AG04449 (cell line): ENCODE measurements around the gene CTSE.

Source experiments
- CTCF ChIA-PET: fragments of 350-600 bp; formaldehyde crosslinking; extraction: SDS; loops from one replicate; lab custom pipeline; 2021; ENCODE audit warnings: antibody characterized with exemption; lab: Yijun Ruan, JAX
- POLR2A ChIA-PET: fragments of 400-600, 350-600 bp; formaldehyde crosslinking; extraction: SDS; loops from one replicate; lab custom pipeline; 2020; ENCODE audit warnings: antibody characterized with exemption, inconsistent platforms; lab: Yijun Ruan, JAX
- DNase-seq: peaks from one replicate; pipeline ENCODE4 v3.0.0-alpha.2; 2010; ENCODE audit warnings: low read depth, low spot score
- H3K4me3 ChIP-seq: 2 replicates; pipeline ENCODE4 v1.5.1; 2011; ENCODE audit warnings: low read depth, mild to moderate bottlenecking, control low read depth, low read length
- CTCF ChIP-seq: IDR thresholded peaks from one replicate; pipeline ENCODE4 v1.5.1; 2011; ENCODE audit warnings: mild to moderate bottlenecking, moderate library complexity, low read length, control low read depth, inconsistent platforms; ENCODE audit not compliant: insufficient read depth; ENCODE audit errors: missing control alignments

The CTSE gene

GRCh38 chr1:206021626-206022365 is 1.9 kb downstream of the CTSE start:
- TF ChIP-seq CTCF: no peak
- POLR2A ChIA-PET: no interaction called here
- no peak for DNase-seq
- CTCF ChIA-PET: interaction anchor here (0.8 to 1.9 kb wide), 7 partner anchors 7 to 230 kb away, joined by 3 to 8 read pairs (median 5); no protein-coding TSS in a partner anchor
- no peak overlapping the region for H3K4me3 ChIP-seq

GRCh38 chr1:206021008-206021625 is 2.6 kb downstream of the CTSE start:
- H3K4me3 ChIP-seq: no peak overlapping the region
- ChIA-PET POLR2A (no interaction called here), CTCF (interaction anchor here (0.8 to 1.9 kb wide), 8 partner anchors 8 to 229 kb away, joined by 3 to 8 read pairs (median 4); no protein-coding TSS in a partner anchor)
- no peak for TF ChIP-seq CTCF
- DNase-seq: no peak

- no peak overlapping the region for H3K4me3 ChIP-seq
- ChIA-PET POLR2A (no interaction called here), CTCF (interaction anchor here (0.8 to 1.6 kb wide), 6 partner anchors 8 to 229 kb away, joined by 3 to 8 read pairs (median 4); no protein-coding TSS in a partner anchor)
- DNase-seq: no peak
- no peak for TF ChIP-seq CTCF
Observed at GRCh38 chr1:206020393-206021007, 3.2 kb downstream of the CTSE start.

DNA sequence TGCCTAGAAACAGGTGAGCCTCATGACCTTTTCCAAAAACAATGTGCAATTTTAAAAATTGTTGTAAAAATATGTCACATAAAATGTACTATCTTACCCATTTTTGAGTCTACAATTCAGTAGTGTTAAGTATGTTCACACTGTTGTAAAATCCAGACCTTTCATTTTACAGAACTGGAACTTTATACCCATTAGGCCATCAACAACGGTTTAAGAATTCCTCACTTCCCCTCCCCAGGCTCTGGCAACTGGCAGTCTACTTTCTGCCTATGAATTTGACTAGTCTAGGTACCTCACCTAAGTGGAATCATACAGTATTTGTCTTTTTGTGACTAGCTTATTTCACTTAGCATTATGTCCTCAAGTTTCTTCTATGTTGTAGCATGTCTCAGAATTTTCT is 8.6 kb downstream of the CTSE start:
- ChIA-PET POLR2A (no interaction called here), CTCF (interaction anchor here (1.1 to 2.3 kb wide), 3 partner anchors 15 to 96 kb away, joined by 3 to 13 read pairs (median 5); no protein-coding TSS in a partner anchor)
- TF ChIP-seq CTCF: no peak
- no peak overlapping the region for H3K4me3 ChIP-seq
- DNase-seq: no peak

- CTCF ChIA-PET: interaction anchor here (1.1 to 2.3 kb wide), 3 partner anchors 16 to 96 kb away, joined by 3 to 13 read pairs (median 5); no protein-coding TSS in a partner anchor
- H3K4me3 ChIP-seq: no peak overlapping the region
- TF ChIP-seq CTCF: no peak
- POLR2A ChIA-PET: no interaction called here
- DNase-seq: no peak
Observed at GRCh38 chr1:206014601-206015000, 9.1 kb downstream of the CTSE start.
